HG02840 (cell line): ENCODE measurements around the gene ZNF554.
"Not testable (repeated sequence)": the region's sequence is repeated elsewhere in the genome, so short reads cannot be mapped to it uniquely, and the experiment has no call there.

ENCODE experiments used
- ATAC-seq: cut with Tn5 transposase; IDR thresholded peaks from one replicate; pipeline ENCODE4 v1.9.1; 2021; ENCODE audit warnings: mild to moderate bottlenecking, moderate library complexity, moderate number of reproducible peaks; ENCODE audit not compliant: unreplicated experiment, low FRiP score

Gene ZNF554

DNA sequence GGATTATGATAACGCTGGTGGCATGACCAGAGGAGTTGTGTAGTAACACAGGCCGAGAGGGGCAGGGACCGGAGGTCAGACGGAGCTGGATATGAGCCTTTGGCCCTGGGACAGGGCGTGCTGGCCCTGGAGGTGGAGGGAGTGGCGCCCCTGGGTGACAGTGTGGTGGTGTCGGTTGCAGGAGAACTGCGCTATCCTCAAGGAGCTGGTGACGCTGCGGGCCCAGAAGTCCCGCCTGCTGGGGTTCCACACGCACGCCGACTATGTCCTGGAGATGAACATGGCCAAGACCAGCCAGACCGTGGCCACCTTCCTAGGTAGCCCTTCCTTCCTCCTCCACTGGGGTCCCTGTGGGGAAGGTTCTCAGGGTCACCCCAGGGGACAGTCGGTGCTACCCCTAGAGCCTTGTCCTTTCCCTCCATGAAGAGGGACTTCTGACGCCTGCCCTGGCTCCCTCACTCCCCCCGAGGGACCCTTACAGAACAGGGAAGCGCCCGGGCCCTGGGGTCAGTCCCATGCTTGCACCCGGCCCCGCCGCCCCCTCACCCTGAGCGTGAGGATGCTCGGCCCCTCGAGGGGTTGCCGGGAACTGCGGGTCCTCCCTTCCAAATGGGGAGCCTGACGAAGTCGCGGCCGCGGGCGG lies 12.8 kb upstream of the ZNF554 start:
- ATAC-seq = no peak

DNA sequence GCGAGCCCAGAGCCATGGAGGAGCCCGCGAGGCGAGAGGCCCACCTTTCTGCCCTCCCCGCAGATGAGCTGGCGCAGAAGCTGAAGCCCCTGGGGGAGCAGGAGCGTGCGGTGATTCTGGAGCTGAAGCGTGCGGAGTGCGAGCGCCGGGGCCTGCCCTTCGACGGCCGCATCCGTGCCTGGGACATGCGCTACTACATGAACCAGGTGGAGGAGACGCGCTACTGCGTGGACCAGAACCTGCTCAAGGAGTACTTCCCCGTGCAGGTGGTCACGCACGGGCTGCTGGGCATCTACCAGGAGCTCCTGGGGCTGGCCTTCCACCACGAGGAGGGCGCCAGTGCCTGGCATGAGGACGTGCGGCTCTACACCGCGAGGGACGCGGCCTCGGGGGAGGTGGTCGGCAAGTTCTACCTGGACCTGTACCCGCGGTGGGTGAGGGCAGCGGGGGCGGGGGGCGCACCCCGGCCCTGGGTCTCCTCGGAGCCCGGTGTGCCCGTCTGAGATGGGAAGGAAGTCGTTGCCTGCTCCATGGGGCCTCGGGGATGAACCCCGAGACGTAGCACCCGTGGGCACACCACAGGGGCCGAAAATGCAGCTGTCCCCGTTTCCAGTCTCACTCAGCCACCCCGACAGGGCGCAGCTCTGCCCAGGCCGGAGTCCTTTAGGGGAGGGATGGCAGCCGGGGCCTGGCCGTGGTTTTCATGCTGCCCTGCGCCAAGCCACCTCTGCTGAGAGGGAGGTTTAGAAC lies 12.1 kb upstream of the ZNF554 start:
- ATAC-seq = no peak

DNA sequence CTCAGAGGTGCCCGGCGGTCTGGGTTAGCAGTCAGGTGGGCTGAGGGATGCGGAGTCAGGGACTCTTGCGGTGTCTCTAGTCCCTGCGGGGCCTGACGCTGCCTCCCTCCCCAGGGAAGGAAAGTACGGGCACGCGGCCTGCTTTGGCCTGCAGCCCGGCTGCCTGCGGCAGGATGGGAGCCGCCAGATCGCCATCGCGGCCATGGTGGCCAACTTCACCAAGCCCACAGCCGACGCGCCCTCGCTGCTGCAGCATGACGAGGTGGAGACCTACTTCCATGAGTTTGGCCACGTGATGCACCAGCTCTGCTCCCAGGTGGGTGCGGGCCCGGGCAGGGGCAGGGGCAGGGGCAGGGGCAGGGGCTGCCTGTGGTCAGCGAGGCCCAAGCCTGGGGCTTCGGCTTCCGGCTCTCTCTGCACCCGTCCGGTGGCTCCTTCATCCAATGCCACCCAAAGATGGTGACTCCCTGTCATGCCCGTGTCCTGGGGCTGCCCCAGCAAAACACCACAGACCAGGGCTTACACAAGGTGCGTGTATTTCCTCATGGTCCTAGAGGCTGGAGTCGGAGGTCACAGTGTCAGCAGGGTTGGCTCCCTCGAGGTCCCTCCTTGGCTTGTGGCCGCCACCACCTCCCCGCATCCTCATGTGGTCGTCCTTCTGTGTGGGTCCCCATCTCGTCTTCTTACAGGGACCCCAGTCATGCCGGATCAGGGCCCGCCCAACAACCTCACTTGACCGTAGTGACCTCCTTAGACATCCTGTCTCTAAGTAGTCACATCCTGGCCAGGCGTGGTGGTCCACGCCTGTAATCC lies 11.3 kb upstream of the ZNF554 start:
- ATAC-seq = no peak

- no peak for ATAC-seq
Observed at GRCh38 chr19:2809387-2810140, 10.1 kb upstream of the ZNF554 start.

- ATAC-seq = no peak
Observed at GRCh38 chr19:2810141-2811091, 9.3 kb upstream of the ZNF554 start.

DNA sequence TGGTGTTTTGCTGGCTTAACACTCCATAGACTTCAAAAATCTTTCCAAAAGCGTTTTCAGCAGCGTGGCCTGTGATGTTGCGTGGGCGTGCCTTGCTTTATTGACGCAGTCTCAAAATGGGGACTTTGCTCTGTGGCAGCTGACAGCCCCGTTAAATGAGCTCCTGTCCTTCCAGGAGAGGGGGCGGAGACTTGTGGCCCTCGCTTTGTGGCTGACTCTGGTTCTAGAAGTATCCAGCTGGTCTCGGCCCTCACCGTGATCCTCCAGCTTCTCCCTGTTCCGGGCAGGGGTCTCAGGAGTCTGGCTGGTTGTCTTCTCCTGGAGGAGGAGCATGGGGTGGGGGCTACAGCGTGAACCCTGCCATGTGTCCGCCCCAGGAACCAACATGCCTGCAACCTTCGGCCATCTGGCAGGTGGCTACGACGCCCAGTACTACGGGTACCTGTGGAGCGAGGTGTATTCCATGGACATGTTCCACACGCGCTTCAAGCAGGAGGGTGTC lies 8.4 kb upstream of the ZNF554 start:
- no peak for ATAC-seq

GRCh38 chr19:2811735-2812413 lies 7.8 kb upstream of the ZNF554 start:
- ATAC-seq = no peak

GRCh38 chr19:2812414-2813234 lies 7.0 kb upstream of the ZNF554 start:
- ATAC-seq = no peak

DNA sequence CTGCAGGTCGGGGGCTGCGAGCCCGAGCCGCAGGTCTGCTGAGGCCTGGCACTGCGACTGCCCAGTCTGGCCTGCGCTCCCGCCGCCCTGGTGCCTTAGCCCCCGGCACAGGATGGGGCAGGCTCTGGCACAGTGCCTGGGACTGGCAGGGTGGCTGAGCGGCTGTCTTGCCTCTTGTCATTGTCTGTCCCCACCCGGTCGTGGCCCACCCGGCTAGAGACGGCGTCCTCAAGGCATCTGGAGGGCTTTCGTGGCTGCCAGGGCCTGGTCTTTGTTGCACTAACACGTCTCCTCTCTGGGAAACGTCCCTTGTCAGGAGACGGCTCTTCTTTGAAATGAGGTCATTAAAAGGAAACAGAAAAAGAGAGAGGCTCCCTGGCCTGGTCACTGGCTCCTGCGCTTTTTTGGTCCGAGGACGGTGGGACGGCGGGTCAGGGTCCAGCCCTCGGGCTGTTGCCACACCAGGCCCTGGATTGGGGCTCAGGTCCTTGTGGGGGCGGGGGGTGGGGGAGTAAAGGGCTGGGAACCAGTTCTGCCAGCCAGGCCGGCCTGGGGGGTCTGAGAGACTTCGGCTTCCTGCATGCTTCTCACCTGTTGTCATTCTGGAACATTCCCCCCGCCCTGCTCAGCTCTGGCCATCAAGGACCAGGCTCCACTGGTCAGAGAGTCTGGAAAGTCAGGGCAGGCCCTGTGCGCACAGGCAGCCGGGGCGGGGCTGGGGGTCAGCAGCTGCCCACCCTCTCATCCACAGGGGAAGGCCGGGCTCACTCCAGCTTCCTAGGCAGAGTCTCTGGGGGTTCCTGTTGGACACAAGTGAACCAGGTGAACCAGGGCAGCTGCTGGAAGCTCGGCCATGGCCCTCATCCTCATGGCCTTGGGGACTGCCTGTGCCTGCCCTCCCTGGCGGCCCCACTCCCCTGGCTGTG lies 6.2 kb upstream of the ZNF554 start:
- no peak for ATAC-seq

DNA sequence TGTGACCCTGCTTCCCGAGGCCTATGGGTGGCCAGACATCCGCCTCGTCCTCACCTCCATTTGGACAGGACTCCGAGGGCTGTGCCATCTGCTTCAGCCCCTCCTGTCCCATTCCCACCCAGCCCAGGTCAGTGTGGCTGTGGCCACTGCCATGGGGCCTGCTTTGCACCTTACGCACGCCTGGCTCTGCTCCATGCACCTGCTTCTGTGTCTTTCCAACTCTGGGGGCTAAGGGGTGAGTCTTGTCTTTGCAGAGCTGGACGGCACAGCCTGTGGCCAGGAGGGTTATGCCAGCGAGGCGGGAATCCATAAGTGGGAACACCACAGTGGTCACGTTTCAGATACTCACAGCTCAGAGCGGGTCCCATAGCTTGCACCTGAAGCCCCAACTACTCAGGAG lies 5.2 kb upstream of the ZNF554 start:
- ATAC-seq = no peak

- no peak for ATAC-seq
Observed at GRCh38 chr19:2815191-2815614, 4.5 kb upstream of the ZNF554 start.

- no peak for ATAC-seq
Observed at GRCh38 chr19:2815923-2816322, 3.7 kb upstream of the ZNF554 start.

DNA sequence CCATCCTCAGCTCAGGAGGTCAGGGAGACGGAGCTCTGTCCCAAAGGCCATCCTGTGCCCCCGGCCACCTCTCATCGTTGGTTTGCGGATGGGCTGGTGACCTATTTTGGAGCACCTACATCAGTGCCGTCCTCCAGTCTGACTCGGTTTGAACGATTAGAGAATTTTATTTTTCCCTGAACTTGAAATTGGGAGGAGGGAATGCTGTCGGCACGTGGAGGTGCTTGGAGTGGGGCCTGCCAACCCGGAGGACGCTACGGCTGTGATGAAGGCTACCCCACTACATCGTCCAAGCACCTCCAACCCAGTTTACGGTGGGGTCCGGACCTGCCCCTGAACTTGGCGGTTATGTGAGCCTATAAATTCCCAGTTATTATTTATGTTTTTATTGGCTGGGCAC lies 3.0 kb upstream of the ZNF554 start:
- ATAC-seq = no peak

DNA sequence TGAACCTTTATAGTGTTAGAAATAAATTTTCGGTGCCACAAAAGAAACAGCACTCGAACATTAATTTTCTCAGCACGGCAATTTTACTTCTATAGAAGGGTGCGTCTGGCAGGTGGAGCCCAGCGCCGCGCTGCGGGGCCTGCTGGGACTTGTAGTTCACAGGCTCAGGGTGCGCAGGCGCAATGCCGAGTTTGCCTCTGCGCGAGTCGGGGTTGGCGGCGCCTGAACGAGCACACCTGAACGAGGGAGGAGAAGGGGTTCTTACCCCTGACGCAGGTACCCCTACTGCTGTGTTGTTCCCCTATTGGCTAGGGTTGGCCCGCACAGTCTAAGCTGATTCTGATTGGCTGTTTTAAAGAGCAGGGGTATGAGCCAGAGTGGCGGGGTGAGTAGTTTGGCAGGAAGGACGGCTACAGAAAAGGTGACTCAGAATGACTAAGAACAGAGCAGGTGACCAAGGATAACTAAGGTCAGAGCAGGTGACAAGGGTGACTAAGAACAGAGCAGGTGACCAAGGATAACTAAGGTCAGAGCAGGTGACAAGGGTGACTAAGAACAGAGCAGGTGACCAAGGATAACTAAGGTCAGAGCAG lies 2.3 kb upstream of the ZNF554 start:
- not testable (repeated sequence) for ATAC-seq

GRCh38 chr19:2820112-2820702 lies 539 bp downstream of the ZNF554 start:
- peak; percentile 35 for ATAC-seq

- ATAC-seq = no peak
Observed at GRCh38 chr19:2822846-2823245, 3.2 kb downstream of the ZNF554 start.
